Hematopoietic multipotent progenitor cell treated with erythropoietin and hydrocortisone succinate and interleukin-3 and kit ligand, for 17 days (in vitro differentiated cells): ENCODE data around the gene CUEDC1.
A peak's percentile ranks its signal among the peaks of the same experiment; 100 is the strongest.
"Not testable (repeated sequence)": the region's sequence is repeated elsewhere in the genome, so short reads cannot be mapped to it uniquely, and the experiment has no call there.

Experiments
- DNase-seq: peaks from one replicate; pipeline ENCODE4 v3.0.0-alpha.2; 2015; ENCODE audit warnings: low spot score

Gene CUEDC1

DNA sequence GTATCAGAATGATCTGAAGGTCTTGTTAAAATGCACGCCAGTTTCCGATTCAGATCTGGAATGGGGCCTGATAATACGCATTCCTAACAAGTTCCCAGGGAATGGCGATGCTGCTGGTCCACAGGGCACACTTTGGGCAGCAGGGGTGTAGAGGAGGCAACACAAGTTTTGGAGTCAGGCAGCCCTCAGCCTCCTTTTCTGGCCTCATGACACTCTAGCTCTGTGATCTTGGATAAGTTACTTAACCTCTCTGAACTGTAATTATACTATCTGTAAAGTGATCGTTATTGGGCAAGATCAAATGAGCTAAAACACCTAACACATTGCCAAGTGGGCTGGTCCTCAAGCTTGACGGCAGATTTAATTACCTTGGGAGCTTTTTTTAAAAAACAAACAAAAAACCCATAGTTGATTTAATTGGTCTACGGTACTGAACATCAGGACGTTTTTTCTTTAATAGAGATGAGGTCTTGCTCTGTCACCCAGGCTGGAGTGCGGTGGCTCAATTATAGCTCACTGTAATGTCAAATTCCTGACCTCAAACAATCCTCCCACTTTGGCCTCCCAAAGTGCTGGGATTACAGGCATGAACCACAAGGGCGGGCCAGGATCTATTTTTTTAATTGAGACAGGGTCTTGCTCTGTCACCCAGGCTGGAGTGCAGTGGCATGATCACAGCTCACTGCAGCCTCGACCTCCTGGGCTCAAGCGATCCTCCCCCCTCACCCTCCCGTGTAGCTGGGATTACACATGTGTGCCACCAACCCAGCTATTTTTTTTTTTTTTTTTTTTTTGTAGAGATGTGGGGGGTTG is 95.4 kb downstream of the CUEDC1 start:
- DNase-seq = no peak

- no peak for DNase-seq
These were observed 96.4 kb downstream of the CUEDC1 start for GRCh38 chr17:57858838-57859237.

DNA sequence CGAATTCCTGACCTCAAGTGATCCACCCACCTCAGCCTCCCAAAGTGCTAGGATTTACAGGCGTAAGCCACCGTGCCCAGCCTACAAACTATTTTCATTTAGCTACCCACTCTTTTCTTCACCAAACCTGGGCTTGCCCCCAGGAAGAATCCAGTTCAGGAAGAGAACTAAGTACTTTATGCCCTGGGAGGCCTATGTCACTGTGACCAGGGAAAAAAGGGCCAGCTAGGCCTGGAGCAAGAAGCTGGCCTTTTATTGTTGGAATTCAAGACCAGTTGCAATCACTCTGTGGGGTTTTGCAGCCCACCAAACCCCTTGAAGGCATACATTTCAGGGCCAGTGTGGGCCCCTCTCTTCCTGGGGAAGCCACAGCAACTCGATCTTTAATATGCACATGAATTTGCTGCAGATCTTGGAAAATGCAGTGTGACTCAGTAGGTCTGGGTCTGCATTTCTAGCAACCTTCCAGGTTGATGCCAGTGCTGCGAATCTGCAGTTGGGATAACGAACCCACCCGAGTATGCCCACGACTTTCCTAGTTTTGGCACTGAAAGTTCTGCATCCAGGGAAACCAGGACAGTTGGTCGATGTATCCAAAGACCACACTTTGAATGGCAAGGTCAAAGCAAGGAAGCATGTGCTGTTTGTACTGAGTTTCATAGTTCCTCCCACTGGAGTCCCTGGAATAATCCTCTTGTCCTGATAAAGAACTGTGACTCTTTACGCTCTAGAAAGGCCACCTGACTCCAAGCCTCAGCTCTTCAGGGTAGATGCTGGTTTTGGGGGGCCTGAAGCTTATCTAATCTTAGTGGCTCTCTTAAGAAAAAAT is 98.2 kb downstream of the CUEDC1 start:
- no peak for DNase-seq

DNA sequence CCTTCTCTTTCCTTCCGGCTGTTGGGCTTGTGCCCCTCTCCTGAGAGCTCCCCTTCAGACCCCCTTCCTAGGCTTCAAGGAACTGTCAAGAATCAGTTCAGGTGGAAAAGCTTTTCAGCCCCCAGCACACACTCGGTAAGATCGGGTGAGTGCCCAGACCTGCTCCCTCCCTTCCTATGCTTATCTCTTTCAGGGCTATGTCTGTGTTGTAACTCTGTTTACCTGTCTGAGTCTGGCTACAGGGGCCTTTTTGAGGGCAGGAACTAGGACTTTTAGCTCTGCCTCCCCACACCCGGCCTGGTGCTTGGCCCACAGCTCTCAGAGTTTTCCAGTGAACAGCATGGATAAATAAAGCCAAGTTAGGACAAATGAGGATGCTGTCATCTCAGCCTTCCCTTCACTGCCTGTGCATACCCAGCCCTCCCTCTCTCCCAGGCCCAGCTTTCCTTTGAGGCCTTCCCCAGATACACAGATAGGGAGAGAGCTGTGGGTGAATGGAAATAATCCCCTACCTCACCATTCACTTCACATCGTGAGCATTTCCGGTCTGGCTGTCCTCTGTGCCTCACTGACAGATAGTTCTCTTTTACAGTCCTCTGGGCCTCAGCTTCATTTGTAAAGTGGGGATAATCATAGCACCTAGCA is 99.7 kb downstream of the CUEDC1 start:
- DNase-seq = no peak

DNA sequence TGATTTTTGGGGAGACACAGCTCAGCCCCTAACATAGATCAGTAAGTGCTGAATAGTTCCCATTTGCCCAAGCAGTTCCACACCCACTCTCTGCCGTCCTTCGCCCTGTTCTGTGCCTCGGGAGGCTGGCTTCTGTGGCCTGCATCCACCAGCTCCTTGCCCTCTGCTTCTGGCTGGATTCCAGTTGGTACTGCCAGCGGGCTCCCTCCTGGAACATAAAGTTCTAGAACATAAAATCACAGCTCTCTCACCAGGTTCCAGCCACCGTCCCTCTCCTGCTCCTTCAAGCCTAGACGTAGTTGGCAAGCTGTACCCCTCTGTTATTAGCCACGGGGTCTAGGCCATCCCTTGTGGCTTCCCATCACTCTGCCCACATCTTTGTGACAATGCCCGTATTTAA is 101.5 kb downstream of the CUEDC1 start:
- DNase-seq = no peak

DNA sequence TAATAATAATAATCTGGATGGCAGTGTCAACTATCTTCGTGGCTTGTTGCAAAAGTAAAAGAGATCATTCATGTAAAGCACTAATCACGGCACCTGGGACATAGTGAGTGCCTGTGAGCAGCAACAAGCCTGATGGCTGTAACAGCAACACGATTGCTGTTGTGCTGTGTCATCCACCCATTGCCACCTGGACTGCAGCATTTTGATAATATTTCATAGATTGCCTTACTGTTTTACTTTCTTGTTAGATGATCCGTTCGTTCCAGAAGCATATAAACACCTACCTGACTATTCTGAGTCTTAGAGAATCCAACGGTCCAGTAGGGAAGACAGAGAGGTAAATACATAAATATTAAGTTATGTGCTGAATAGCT is 102.3 kb downstream of the CUEDC1 start:
- no peak for DNase-seq

- DNase-seq = no peak
These were observed 102.9 kb downstream of the CUEDC1 start for GRCh38 chr17:57852092-57852954.

GRCh38 chr17:57849874-57850754 is 105.1 kb downstream of the CUEDC1 start, which contains the start of gene MRPS23:
Gene MRPS23 (minus strand): TSS chr17:57850044. CDS start chr17:57850010, 34 bp downstream.
- peak; percentile 96 for DNase-seq

GRCh38 chr17:57849163-57849873 is 105.9 kb downstream of the CUEDC1 start:
- no peak for DNase-seq

DNA sequence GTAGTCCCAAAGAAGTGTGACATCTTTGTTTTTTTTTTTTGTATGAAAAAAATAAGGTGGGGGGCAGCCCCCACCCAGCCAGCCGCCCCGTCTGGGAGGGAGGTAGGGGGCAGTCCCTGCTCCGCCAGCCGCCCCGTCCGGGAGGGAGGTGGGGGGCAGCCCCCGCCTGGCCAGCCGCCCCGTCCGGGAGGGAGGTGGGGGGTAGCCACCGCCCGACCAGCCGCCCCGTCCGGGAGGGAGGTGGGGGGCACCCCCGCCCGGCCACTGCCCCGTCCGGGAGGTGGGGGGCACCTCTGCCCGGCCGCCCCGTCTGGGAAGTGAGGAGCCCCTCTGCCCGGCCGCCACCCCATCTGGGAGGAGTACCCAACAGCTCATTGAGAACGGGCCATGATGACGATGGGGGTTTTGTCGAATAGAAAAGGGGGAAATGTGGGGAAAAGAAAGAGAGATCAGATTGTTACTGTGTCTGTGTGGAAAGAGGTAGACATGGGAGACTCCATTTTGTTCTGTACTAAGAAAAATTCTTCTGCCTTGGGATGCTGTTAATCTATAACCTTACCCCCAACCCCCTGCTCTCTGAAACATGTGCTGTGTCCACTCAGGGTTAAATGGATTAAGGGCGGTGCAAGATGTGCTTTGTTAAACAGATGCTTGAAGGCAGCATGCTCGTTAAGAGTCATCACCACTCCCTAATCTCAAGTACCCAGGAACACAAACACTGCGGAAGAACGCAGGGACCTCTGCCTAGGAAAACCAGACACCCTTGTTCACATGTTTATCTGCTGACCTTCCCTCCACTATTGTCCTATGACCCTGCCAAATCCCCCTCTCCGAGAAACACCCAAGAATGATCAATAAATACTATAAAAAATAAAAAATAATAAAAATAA is 108.9 kb downstream of the CUEDC1 start:
- DNase-seq = not testable (repeated sequence)

GRCh38 chr17:57842280-57842679 is 112.9 kb downstream of the CUEDC1 start:
- no peak for DNase-seq

- DNase-seq = no peak
These were observed 115.7 kb downstream of the CUEDC1 start for GRCh38 chr17:57839571-57839923.

- DNase-seq = no peak
These were observed 116.2 kb downstream of the CUEDC1 start for GRCh38 chr17:57838857-57839570.

DNA sequence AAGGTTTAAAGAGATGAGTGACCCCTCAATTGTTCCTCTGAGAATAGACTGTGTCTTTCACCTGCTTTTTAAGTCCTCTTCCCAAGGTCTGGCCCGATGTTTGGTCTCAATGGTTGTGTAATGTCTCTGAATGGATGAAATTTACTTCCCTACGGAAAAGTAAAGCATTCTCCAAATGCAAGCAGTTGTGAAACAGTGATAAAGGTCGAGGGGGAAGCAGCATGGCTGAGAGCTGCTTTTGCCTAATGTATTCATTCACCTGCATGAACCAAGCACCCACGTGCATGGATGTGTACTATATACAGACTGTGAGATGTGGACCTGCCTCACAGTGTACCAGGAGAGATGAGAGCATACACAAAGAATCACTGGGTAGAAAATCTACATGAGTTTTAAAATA is 116.8 kb downstream of the CUEDC1 start:
- no peak for DNase-seq

GRCh38 chr17:57835333-57835900 is 119.8 kb downstream of the CUEDC1 start:
- DNase-seq = no peak

DNA sequence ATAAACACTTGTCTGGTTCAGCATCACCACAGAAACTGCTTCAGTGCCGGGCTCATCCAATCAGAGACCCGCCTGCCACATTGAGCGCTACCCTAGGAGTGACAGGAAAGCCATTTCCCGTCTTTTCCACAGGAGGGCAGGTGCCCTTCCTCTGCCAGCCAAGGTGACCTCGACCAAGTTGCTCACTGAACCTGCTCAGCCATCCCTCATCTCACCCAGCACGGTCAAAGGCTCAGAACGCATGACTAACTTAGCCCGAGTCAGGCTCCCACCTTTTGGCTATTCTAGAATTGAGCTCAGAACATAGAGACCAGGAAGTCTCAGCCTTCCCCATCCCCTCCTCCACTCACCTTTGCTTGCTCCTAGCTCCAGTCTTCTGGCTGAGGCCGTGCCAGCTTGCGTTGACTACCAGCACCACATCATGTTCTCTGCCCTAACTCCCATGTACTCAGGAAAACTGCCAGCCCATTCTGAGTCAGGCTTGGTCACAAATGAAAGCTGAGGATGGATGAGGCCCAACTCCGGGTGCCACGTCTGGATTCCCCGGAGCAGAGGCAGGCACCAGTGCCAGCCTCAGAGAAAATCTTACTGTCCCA is 121.0 kb downstream of the CUEDC1 start:
- DNase-seq = no peak

DNA sequence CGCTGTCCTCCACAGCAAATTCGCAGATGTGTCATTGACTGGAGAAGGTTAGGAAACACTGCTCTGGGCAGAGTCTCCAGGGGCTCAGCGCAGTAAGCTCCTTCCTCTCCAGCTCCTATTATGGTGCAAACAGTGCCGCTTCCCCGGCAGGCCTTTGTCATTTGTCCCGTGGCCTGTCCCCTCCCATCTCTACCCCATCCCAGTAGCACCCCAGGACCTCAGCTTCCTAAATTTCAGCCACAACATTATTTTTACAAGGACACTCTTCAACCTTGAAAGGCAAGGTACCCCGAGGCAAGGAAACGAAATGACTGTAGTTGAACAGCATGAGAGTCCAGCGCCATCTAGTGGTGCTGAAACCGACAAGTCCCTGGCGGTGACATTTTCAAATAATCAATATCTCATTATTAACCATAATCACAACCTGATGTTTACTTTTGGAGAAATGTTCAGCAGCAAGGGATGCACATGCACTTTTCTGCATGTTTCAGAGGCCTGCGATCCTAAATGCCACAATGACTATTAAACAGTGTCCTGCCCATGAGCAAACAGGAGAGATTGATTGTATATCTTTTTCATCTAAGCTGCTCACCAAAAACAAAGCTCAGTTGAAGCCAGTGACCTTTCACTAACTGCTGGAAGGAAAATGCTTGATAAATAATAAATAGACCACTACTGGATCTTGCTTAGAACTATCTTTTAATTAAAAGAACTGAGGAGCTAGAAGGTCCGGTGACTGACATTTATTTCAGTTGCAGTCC is 121.9 kb downstream of the CUEDC1 start:
- DNase-seq = peak; percentile 72
